Neural cell (in vitro differentiated cells): ENCODE results near the gene DYNC1I2.

Experiments used
- CTCF ChIP-seq: fragments of 450-650 bp; IDR thresholded peaks from 2 replicates; pipeline ENCODE4 v1.5.1; 2014; ENCODE audit warnings: antibody characterized with exemption, mild to moderate bottlenecking, moderate library complexity; ENCODE audit not compliant: poor library complexity, severe bottlenecking
- EP300 ChIP-seq: fragments of 450-650 bp; conservative IDR thresholded peaks from 2 replicates; pipeline ENCODE4 v1.6.1; 2014; ENCODE audit warnings: antibody characterized with exemption, mild to moderate bottlenecking, moderate library complexity; ENCODE audit not compliant: poor library complexity, severe bottlenecking
- EZH2 ChIP-seq: fragments of 200-600, 300-800 bp; shearing (Covaris generic), sonication (generic); IDR thresholded peaks from 2 replicates; pipeline ENCODE4 v1.6.1; 2014; ENCODE audit warnings: antibody characterized with exemption, low read length, borderline replicate concordance, mild to moderate bottlenecking; ENCODE audit not compliant: insufficient read depth, poor library complexity, severe bottlenecking
- MXI1 ChIP-seq: fragments of 450-650 bp; conservative IDR thresholded peaks from 2 replicates; pipeline ENCODE4 v1.6.1; 2014; ENCODE audit warnings: antibody characterized with exemption, mild to moderate bottlenecking; ENCODE audit not compliant: poor library complexity, severe bottlenecking
- POLR2AphosphoS5 ChIP-seq: IDR thresholded peaks from 2 replicates; pipeline ENCODE4 v1.6.1; 2012
- RAD21 ChIP-seq: fragments of 450-650 bp; conservative IDR thresholded peaks from 2 replicates; pipeline ENCODE4 v1.6.1; 2014; ENCODE audit warnings: antibody characterized with exemption, mild to moderate bottlenecking, moderate library complexity
- REST ChIP-seq: IDR thresholded peaks from 2 replicates; pipeline ENCODE4 v1.6.1; 2012; ENCODE audit warnings: borderline replicate concordance
- SMC3 ChIP-seq: fragments of 450-650 bp; conservative IDR thresholded peaks from 2 replicates; pipeline ENCODE4 v1.6.1; 2014; ENCODE audit warnings: antibody characterized with exemption, mild to moderate bottlenecking, moderate library complexity; ENCODE audit not compliant: poor library complexity
- TAF1 ChIP-seq: IDR thresholded peaks from 2 replicates; pipeline ENCODE4 v1.6.1; 2012; ENCODE audit warnings: low read depth

- TF ChIP-seq CTCF, result no peak
- TF ChIP-seq RAD21, result no peak
- no peak for TF ChIP-seq EZH2
- TF ChIP-seq POLR2AphosphoS5, result no peak
- TF ChIP-seq TAF1, result no peak
- TF ChIP-seq EP300, result no peak
- no peak for TF ChIP-seq MXI1
- TF ChIP-seq SMC3, result no peak
- TF ChIP-seq REST, result no peak
Measured at GRCh38 chr2:171794918-171795317, 107.6 kb downstream of the DYNC1I2 start.
